ENCODE data around the gene TRIOBP.

The TRIOBP gene

GRCh38 chr22:37657590-37658132, 39.2 kb upstream of the TRIOBP start:
- Histone ChIP-seq H3K23ac (ENCODE audit: low read length) (no peak overlapping the region), H2AFZ (ENCODE audit: insufficient read depth, low read length, poor library complexity) (peak overlapping the region; percentile 11), H4K8ac (ENCODE audit: low read depth, low read length) (peak overlapping the region; percentile 64), H2AK5ac (ENCODE audit: low read length) (no peak overlapping the region), H3K9me3 (ENCODE audit: insufficient read depth, low read depth, low read length) (peaks cover 2% of the 10 kb centered on the region), H3K27me3 (ENCODE audit: insufficient read depth, low read length) (no peaks in the 10 kb centered on the region), H3K4me3 (ENCODE audit: low read depth, low read length) (no peak overlapping the region), H2BK120ac (ENCODE audit: insufficient read depth, low read length, poor library complexity) (no peak overlapping the region), H3K79me1 (ENCODE audit: low read length) (no peaks in the 10 kb centered on the region), H3K36me3 (ENCODE audit: control insufficient read depth in 1 of 2, insufficient read depth in 2 of 2, low read length in 2 of 2) (peaks cover 18 to 19% of the 10 kb centered on the region in 2 experiments), H3K4me1 (ENCODE audit: control insufficient read depth in 1 of 2, insufficient read depth in 2 of 2, low read length in 2 of 2) (peaks cover 12 to 15% of the 10 kb centered on the region in 2 experiments), H2BK5ac (ENCODE audit: low read depth, low read length, poor library complexity) (no peak overlapping the region), H3K79me2 (ENCODE audit: control insufficient read depth, insufficient read depth, low read length, poor library complexity) (peaks cover 3% of the 10 kb centered on the region), H3K4ac (ENCODE audit: low read depth, low read length) (no peak overlapping the region), H2BK12ac (ENCODE audit: low read length) (no peak overlapping the region), H3K18ac (ENCODE audit: low read length) (no peak overlapping the region), H3K4me2 (ENCODE audit: low read length) (peak overlapping the region; percentile 92), H4K91ac (ENCODE audit: low read depth, low read length) (no peak overlapping the region), H3K14ac (ENCODE audit: low read length) (no peak overlapping the region), H3K9ac (ENCODE audit: low read length) (no peak overlapping the region), H4K12ac (ENCODE audit: low read depth, low read length) (no peak overlapping the region), H3K27ac (ENCODE audit: low read depth, low read length) (no peak overlapping the region)
- peak in 1 of 2 donors; percentile 30 for DNase-seq
- no CpG with 5 or more reads among the region's 6 CpGs for WGBS (ENCODE audit: extremely low coverage, insufficient coverage, insufficient read length)

GRCh38 chr22:37658133-37659065, 38.4 kb upstream of the TRIOBP start, which contains the start of gene PDXP:
TSS of gene PDXP (plus strand) at chr22:37658723. CDS start at chr22:37658783, 60 bp downstream.
- H3K4me1 ChIP-seq (ENCODE audit: control insufficient read depth in 1 of 2, insufficient read depth in 2 of 2, low read length in 2 of 2): peaks cover 12 to 15% of the 10 kb centered on the region in 2 experiments
- peaks cover 12% of the 10 kb centered on the region in 2 experiments for H3K36me3 ChIP-seq (ENCODE audit: control insufficient read depth in 1 of 2, insufficient read depth in 2 of 2, low read length in 2 of 2)
- H3K79me1 ChIP-seq (ENCODE audit: low read length): no peaks in the 10 kb centered on the region
- H3K27me3 ChIP-seq (ENCODE audit: insufficient read depth, low read length): no peaks in the 10 kb centered on the region
- H2BK5ac ChIP-seq (ENCODE audit: low read depth, low read length, poor library complexity): no peak within 1 kb of the TSS
- H4K12ac ChIP-seq (ENCODE audit: low read depth, low read length): peak within 1 kb of the TSS; percentile 23
- peak within 1 kb of the TSS; percentile 76 for H2AFZ ChIP-seq (ENCODE audit: insufficient read depth, low read length, poor library complexity)
- no peak within 1 kb of the TSS for H3K9ac ChIP-seq (ENCODE audit: low read length)
- peak within 1 kb of the TSS; percentile 23 for H3K14ac ChIP-seq (ENCODE audit: low read length)
- H2BK12ac ChIP-seq (ENCODE audit: low read length): no peak within 1 kb of the TSS
- H2AK5ac ChIP-seq (ENCODE audit: low read length): peak within 1 kb of the TSS; percentile 3
- H3K18ac ChIP-seq (ENCODE audit: low read length): peak within 1 kb of the TSS; percentile 28
- peak within 1 kb of the TSS; percentile 86 for H3K4me3 ChIP-seq (ENCODE audit: low read depth, low read length)
- H3K27ac ChIP-seq (ENCODE audit: low read depth, low read length): no peak within 1 kb of the TSS
- WGBS (ENCODE audit: extremely low coverage, insufficient coverage, insufficient read length): no CpG with 5 or more reads among the region's 101 CpGs
- peak within 1 kb of the TSS; percentile 81 for H4K8ac ChIP-seq (ENCODE audit: low read depth, low read length)
- H3K79me2 ChIP-seq (ENCODE audit: control insufficient read depth, insufficient read depth, low read length, poor library complexity): peaks cover 3% of the 10 kb centered on the region
- H3K4ac ChIP-seq (ENCODE audit: low read depth, low read length): no peak within 1 kb of the TSS
- H2BK120ac ChIP-seq (ENCODE audit: insufficient read depth, low read length, poor library complexity): no peak within 1 kb of the TSS
- peaks cover 2% of the 10 kb centered on the region for H3K9me3 ChIP-seq (ENCODE audit: insufficient read depth, low read depth, low read length)
- H4K91ac ChIP-seq (ENCODE audit: low read depth, low read length): no peak within 1 kb of the TSS
- DNase-seq: peak; percentile 99
- no peak within 1 kb of the TSS for H3K23ac ChIP-seq (ENCODE audit: low read length)
- peak within 1 kb of the TSS; percentile 92 for H3K4me2 ChIP-seq (ENCODE audit: low read length)

GRCh38 chr22:37659066-37659896, 37.6 kb upstream of the TRIOBP start:
- H3K36me3 ChIP-seq (ENCODE audit: control insufficient read depth in 1 of 2, insufficient read depth in 2 of 2, low read length in 2 of 2): peaks cover 4 to 6% of the 10 kb centered on the region in 2 experiments
- peaks cover 3% of the 10 kb centered on the region for H3K79me2 ChIP-seq (ENCODE audit: control insufficient read depth, insufficient read depth, low read length, poor library complexity)
- H4K91ac ChIP-seq (ENCODE audit: low read depth, low read length): no peak overlapping the region
- peak overlapping the region; percentile 28 for H3K18ac ChIP-seq (ENCODE audit: low read length)
- H3K4me2 ChIP-seq (ENCODE audit: low read length): peak overlapping the region; percentile 92
- H2BK120ac ChIP-seq (ENCODE audit: insufficient read depth, low read length, poor library complexity): no peak overlapping the region
- H3K9me3 ChIP-seq (ENCODE audit: insufficient read depth, low read depth, low read length): peaks cover 2% of the 10 kb centered on the region
- DNase-seq: no peak
- no peak overlapping the region for H3K9ac ChIP-seq (ENCODE audit: low read length)
- no CpG with 5 or more reads among the region's 68 CpGs for WGBS (ENCODE audit: extremely low coverage, insufficient coverage, insufficient read length)
- H4K8ac ChIP-seq (ENCODE audit: low read depth, low read length): peak overlapping the region; percentile 81
- peaks cover 12 to 15% of the 10 kb centered on the region in 2 experiments for H3K4me1 ChIP-seq (ENCODE audit: control insufficient read depth in 1 of 2, insufficient read depth in 2 of 2, low read length in 2 of 2)
- peak overlapping the region; percentile 23 for H3K14ac ChIP-seq (ENCODE audit: low read length)
- H2AK5ac ChIP-seq (ENCODE audit: low read length): peak overlapping the region; percentile 3
- H2BK12ac ChIP-seq (ENCODE audit: low read length): no peak overlapping the region
- no peak overlapping the region for H3K23ac ChIP-seq (ENCODE audit: low read length)
- peak overlapping the region; percentile 86 for H3K4me3 ChIP-seq (ENCODE audit: low read depth, low read length)
- no peak overlapping the region for H3K27ac ChIP-seq (ENCODE audit: low read depth, low read length)
- peak overlapping the region; percentile 23 for H4K12ac ChIP-seq (ENCODE audit: low read depth, low read length)
- H2AFZ ChIP-seq (ENCODE audit: insufficient read depth, low read length, poor library complexity): peak overlapping the region; percentile 76
- no peaks in the 10 kb centered on the region for H3K79me1 ChIP-seq (ENCODE audit: low read length)
- no peak overlapping the region for H3K4ac ChIP-seq (ENCODE audit: low read depth, low read length)
- H2BK5ac ChIP-seq (ENCODE audit: low read depth, low read length, poor library complexity): no peak overlapping the region
- no peaks in the 10 kb centered on the region for H3K27me3 ChIP-seq (ENCODE audit: insufficient read depth, low read length)
